ENCODE measurements around the gene CDK5RAP3.
A peak's percentile ranks its signal among the peaks of the same experiment; 100 is the strongest.

The CDK5RAP3 gene

DNA sequence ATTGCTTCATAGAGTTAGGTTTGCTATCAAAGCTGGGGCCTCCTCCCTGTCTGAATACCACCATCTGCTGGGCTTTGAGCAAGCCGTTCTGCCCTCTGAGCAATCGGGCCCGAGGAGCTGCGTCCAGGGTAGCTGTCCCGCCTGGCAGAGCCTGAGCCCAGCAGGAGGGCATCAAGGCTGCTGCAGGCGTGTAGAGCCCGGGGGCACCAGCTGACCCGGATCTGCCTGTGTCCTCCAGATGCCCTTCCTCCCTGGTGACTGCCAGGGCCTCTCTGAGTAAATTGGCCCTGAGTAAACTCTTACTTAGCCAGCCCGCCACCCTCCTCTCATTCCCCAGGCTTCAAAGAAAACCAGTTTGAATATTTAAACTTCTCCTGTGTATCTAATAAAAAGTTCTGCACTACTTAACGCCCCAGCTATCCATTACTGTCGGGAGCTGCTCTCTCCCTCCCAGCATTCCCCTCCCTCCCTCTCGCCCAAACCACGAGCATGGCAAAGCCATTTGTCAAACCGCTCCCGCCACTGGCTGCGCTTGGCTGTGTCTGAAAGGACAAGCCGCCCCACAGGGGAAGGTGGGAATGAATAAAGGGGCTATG lies 16.4 kb downstream of the CDK5RAP3 start (continued):
- TF ChIP-seq, protein P1, sequence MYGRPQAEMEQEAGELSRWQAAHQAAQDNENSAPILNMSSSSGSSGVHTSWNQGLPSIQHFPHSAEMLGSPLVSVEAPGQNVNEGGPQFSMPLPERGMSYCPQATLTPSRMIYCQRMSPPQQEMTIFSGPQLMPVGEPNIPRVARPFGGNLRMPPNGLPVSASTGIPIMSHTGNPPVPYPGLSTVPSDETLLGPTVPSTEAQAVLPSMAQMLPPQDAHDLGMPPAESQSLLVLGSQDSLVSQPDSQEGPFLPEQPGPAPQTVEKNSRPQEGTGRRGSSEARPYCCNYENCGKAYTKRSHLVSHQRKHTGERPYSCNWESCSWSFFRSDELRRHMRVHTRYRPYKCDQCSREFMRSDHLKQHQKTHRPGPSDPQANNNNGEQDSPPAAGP (tag by site-specific recombination; IDR thresholded peaks at IDR 0.05), result peak; percentile 69; the same call in 1 of the 2 replicates
- no peak for TF ChIP-seq ZNF623 (tag by site-specific recombination; IDR thresholded peaks at IDR 0.05)
- no peak for TF ChIP-seq ZNF223 (tag by site-specific recombination; IDR thresholded peaks at IDR 0.05)
- TF ChIP-seq ZNF600 (tag by site-specific recombination; IDR thresholded peaks at IDR 0.05), result peak; percentile 35; the same call in 1 of the 2 replicates
- no peak for TF ChIP-seq ZNF146 (tag by site-specific recombination; IDR thresholded peaks at IDR 0.05)
- no peak for TF ChIP-seq ZNF48 (tag by site-specific recombination; IDR thresholded peaks at IDR 0.05)
- no peak for TF ChIP-seq ZNF768 (tag by site-specific recombination; IDR thresholded peaks at IDR 0.05)
- no peak for TF ChIP-seq KLF1 (tag by site-specific recombination; IDR thresholded peaks at IDR 0.05)
- 0 out of 2 replicates have a peak, but pooled peaks have one; percentile 33 for TF ChIP-seq ZBTB17 (tag by site-specific recombination; IDR thresholded peaks at IDR 0.05)
- peak; percentile 50 for TF ChIP-seq SP7 (tag by site-specific recombination; IDR thresholded peaks at IDR 0.05)
- TF ChIP-seq ZBTB48 (tag by site-specific recombination; IDR thresholded peaks at IDR 0.05), result no peak
- TF ChIP-seq, protein P2, sequence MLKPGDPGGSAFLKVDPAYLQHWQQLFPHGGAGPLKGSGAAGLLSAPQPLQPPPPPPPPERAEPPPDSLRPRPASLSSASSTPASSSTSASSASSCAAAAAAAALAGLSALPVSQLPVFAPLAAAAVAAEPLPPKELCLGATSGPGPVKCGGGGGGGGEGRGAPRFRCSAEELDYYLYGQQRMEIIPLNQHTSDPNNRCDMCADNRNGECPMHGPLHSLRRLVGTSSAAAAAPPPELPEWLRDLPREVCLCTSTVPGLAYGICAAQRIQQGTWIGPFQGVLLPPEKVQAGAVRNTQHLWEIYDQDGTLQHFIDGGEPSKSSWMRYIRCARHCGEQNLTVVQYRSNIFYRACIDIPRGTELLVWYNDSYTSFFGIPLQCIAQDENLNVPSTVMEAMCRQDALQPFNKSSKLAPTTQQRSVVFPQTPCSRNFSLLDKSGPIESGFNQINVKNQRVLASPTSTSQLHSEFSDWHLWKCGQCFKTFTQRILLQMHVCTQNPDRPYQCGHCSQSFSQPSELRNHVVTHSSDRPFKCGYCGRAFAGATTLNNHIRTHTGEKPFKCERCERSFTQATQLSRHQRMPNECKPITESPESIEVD (tag by site-specific recombination; IDR thresholded peaks at IDR 0.05), result peak; percentile 33; the same call in 1 of the 2 replicates
- TF ChIP-seq OSR2 (tag by site-specific recombination; IDR thresholded peaks at IDR 0.05), result no peak
- TF ChIP-seq ZIC2 (tag by site-specific recombination; IDR thresholded peaks at IDR 0.05), result peak; percentile 66
- TF ChIP-seq, protein P3, sequence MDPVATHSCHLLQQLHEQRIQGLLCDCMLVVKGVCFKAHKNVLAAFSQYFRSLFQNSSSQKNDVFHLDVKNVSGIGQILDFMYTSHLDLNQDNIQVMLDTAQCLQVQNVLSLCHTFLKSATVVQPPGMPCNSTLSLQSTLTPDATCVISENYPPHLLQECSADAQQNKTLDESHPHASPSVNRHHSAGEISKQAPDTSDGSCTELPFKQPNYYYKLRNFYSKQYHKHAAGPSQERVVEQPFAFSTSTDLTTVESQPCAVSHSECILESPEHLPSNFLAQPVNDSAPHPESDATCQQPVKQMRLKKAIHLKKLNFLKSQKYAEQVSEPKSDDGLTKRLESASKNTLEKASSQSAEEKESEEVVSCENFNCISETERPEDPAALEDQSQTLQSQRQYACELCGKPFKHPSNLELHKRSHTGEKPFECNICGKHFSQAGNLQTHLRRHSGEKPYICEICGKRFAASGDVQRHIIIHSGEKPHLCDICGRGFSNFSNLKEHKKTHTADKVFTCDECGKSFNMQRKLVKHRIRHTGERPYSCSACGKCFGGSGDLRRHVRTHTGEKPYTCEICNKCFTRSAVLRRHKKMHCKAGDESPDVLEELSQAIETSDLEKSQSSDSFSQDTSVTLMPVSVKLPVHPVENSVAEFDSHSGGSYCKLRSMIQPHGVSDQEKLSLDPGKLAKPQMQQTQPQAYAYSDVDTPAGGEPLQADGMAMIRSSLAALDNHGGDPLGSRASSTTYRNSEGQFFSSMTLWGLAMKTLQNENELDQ (tag by site-specific recombination; IDR thresholded peaks at IDR 0.05; ENCODE audit: low read depth), result no peak
- TF ChIP-seq, protein P4, sequence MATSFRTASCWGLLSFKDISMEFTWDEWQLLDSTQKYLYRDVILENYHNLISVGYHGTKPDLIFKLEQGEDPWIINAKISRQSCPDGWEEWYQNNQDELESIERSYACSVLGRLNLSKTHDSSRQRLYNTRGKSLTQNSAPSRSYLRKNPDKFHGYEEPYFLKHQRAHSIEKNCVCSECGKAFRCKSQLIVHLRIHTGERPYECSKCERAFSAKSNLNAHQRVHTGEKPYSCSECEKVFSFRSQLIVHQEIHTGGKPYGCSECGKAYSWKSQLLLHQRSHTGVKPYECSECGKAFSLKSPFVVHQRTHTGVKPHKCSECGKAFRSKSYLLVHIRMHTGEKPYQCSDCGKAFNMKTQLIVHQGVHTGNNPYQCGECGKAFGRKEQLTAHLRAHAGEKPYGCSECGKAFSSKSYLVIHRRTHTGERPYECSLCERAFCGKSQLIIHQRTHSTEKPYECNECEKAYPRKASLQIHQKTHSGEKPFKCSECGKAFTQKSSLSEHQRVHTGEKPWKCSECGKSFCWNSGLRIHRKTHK (tag by site-specific recombination; IDR thresholded peaks at IDR 0.05), result no peak
- TF ChIP-seq ZNF175 (tag by site-specific recombination; IDR thresholded peaks at IDR 0.05), result no peak
- TF ChIP-seq ZNF670 (tag by site-specific recombination; IDR thresholded peaks at IDR 0.05; ENCODE audit: low read depth), result no peak
- TF ChIP-seq, protein P5, sequence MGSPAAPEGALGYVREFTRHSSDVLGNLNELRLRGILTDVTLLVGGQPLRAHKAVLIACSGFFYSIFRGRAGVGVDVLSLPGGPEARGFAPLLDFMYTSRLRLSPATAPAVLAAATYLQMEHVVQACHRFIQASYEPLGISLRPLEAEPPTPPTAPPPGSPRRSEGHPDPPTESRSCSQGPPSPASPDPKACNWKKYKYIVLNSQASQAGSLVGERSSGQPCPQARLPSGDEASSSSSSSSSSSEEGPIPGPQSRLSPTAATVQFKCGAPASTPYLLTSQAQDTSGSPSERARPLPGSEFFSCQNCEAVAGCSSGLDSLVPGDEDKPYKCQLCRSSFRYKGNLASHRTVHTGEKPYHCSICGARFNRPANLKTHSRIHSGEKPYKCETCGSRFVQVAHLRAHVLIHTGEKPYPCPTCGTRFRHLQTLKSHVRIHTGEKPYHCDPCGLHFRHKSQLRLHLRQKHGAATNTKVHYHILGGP (tag by site-specific recombination; IDR thresholded peaks at IDR 0.05), result no peak
- no peak for TF ChIP-seq KLF10 (tag by site-specific recombination; IDR thresholded peaks at IDR 0.05)
- peak; percentile 92 for TF ChIP-seq WT1 (tag by site-specific recombination; IDR thresholded peaks at IDR 0.05)
- TF ChIP-seq ZNF248 (tag by site-specific recombination; IDR thresholded peaks at IDR 0.05), result no peak
- TF ChIP-seq ZNF555 (tag by site-specific recombination; conservative IDR thresholded peaks at IDR 0.05), result no peak
- no peak for TF ChIP-seq ZNF585B (tag by site-specific recombination; IDR thresholded peaks at IDR 0.05)
- TF ChIP-seq ZSCAN23 (tag by site-specific recombination; IDR thresholded peaks at IDR 0.05), result no peak
- no peak for TF ChIP-seq ZNF169 (tag by site-specific recombination; IDR thresholded peaks at IDR 0.05)
- TF ChIP-seq, protein P6, sequence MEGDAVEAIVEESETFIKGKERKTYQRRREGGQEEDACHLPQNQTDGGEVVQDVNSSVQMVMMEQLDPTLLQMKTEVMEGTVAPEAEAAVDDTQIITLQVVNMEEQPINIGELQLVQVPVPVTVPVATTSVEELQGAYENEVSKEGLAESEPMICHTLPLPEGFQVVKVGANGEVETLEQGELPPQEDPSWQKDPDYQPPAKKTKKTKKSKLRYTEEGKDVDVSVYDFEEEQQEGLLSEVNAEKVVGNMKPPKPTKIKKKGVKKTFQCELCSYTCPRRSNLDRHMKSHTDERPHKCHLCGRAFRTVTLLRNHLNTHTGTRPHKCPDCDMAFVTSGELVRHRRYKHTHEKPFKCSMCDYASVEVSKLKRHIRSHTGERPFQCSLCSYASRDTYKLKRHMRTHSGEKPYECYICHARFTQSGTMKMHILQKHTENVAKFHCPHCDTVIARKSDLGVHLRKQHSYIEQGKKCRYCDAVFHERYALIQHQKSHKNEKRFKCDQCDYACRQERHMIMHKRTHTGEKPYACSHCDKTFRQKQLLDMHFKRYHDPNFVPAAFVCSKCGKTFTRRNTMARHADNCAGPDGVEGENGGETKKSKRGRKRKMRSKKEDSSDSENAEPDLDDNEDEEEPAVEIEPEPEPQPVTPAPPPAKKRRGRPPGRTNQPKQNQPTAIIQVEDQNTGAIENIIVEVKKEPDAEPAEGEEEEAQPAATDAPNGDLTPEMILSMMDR (tag by site-specific recombination; IDR thresholded peaks at IDR 0.05), result peak; percentile 23; the same call in 1 of the 2 replicates
- TF ChIP-seq ZXDB (tag by site-specific recombination; IDR thresholded peaks at IDR 0.05), result no peak
- no peak for TF ChIP-seq SCRT2 (tag by site-specific recombination; IDR thresholded peaks at IDR 0.05)
- TF ChIP-seq ZNF114 (tag by site-specific recombination; IDR thresholded peaks at IDR 0.05), result no peak
- no peak for TF ChIP-seq ZNF558 (tag by site-specific recombination; IDR thresholded peaks at IDR 0.05)
